PC-9 (cell line): ENCODE results near the gene RRAGA. TPM values are rescaled to one million over a fixed set of nuclear protein-coding genes. Genes with fewer than 3 reads are reported as not detected.
"Not testable (repeated sequence)": the region's sequence is repeated elsewhere in the genome, so short reads cannot be mapped to it uniquely, and the experiment has no call there.

Experiments used
- BruUV-seq: library from RNA; stranded (reverse); fragments of 400-500 nt; replicated peaks from 2 replicates; lab custom pipeline; 2021; lab: Mats Ljungman, UMichigan
- CTCF ChIA-PET: fragments of 300-600 bp; sonication (Branson Sonifier 250); formaldehyde crosslinking; loops from one replicate; lab custom pipeline; 2022; ENCODE audit warnings: antibody characterized with exemption; lab: Charles Lee
- POLR2A ChIA-PET: fragments of 300-600 bp; sonication (Branson Sonifier 250); formaldehyde crosslinking; loops from one replicate; lab custom pipeline; 2022; ENCODE audit warnings: antibody characterized with exemption; ENCODE audit not compliant: unreplicated experiment; lab: Charles Lee
- DNase-seq, 2 experiments: peaks; one replicate each; pipeline versions ENCODE4 v3.0.0 to v3.0.0-alpha.2; 2015 to 2022; ENCODE audit warnings: mixed read lengths in 1 of 2
- H2AFZ ChIP-seq: fragments of 200-600 bp; sonication (generic); 2 replicates; pipeline ENCODE4 v1.8.1; 2017; ENCODE audit warnings: antibody characterized with exemption
- H3F3A ChIP-seq: fragments of 200-600 bp; sonication (generic); 2 replicates; pipeline ENCODE4 v1.8.1; 2017; ENCODE audit warnings: antibody characterized with exemption, mild to moderate bottlenecking, low read depth; ENCODE audit not compliant: insufficient read depth
- H3K27ac ChIP-seq: fragments of 200-600 bp; sonication (generic); 2 replicates; pipeline ENCODE4 v1.6.1; 2016; ENCODE audit warnings: mixed run types
- H3K27me3 ChIP-seq: fragments of 200-600 bp; sonication (generic); 2 replicates; pipeline ENCODE4 v1.6.1; 2016; ENCODE audit warnings: low read depth, mixed run types; ENCODE audit not compliant: insufficient read depth
- H3K36me3 ChIP-seq: fragments of 200-600 bp; sonication (generic); 2 replicates; pipeline ENCODE4 v1.6.1; 2016; ENCODE audit warnings: low read depth, mixed run types
- H3K4me1 ChIP-seq: fragments of 200-600 bp; sonication (generic); replicated peaks from 2 replicates; pipeline ENCODE4 v1.6.1; 2016; ENCODE audit warnings: mixed run types; ENCODE audit not compliant: insufficient read depth
- H3K4me2 ChIP-seq: fragments of 200-600 bp; sonication (generic); 2 replicates; pipeline ENCODE4 v1.6.1; 2017; ENCODE audit warnings: mixed run types
- H3K4me3 ChIP-seq: fragments of 200-600 bp; sonication (generic); 2 replicates; pipeline ENCODE4 v1.6.1; 2016; ENCODE audit warnings: mixed run types
- H3K79me2 ChIP-seq: fragments of 200-600 bp; sonication (generic); 2 replicates; pipeline ENCODE4 v1.6.1; 2017; ENCODE audit warnings: low read depth, mixed run types
- H3K9me2 ChIP-seq: fragments of 200-600 bp; sonication (generic); 2 replicates; pipeline ENCODE4 v1.8.1; 2017; ENCODE audit warnings: mild to moderate bottlenecking; ENCODE audit not compliant: insufficient read depth
- H3K9me3 ChIP-seq: fragments of 200-600 bp; sonication (generic); 2 replicates; pipeline ENCODE4 v1.8.1; 2016; ENCODE audit warnings: low read depth; ENCODE audit not compliant: insufficient read depth
- H4K20me1 ChIP-seq: fragments of 200-600 bp; sonication (generic); 2 replicates; pipeline ENCODE4 v1.8.1; 2017; ENCODE audit not compliant: insufficient read depth
- CTCF ChIP-seq: fragments of 200-600 bp; sonication (generic); conservative IDR thresholded peaks from 2 replicates; pipeline ENCODE4 v1.6.1; 2017; ENCODE audit warnings: mixed run types, antibody characterized with exemption, mild to moderate bottlenecking, moderate library complexity
- EZH2 ChIP-seq: fragments of 200-600 bp; sonication (generic); IDR thresholded peaks from 2 replicates; pipeline ENCODE4 v1.8.0; 2017; ENCODE audit warnings: antibody characterized with exemption, low read depth
- intact Hi-C: fragments of 100-400 bp; cut with micrococcal nuclease; formaldehyde crosslinking; loops from one replicate; pipeline ENCODE4 v1.10.0; 2022; ENCODE audit not compliant: unreplicated experiment
- total RNA-seq: library from RNA; stranded (reverse); gene quantifications from 2 replicates; pipeline ENCODE4 v1.2.3, GENCODE V29; 2021

The RRAGA gene
- total RNA-seq, 1 experiment from 2014 or later = 30.1 TPM

- H3K27ac ChIP-seq = no peak overlapping the region
These were observed 38.1 kb downstream of the RRAGA start for GRCh38 chr9:19087106-19088000.

DNA sequence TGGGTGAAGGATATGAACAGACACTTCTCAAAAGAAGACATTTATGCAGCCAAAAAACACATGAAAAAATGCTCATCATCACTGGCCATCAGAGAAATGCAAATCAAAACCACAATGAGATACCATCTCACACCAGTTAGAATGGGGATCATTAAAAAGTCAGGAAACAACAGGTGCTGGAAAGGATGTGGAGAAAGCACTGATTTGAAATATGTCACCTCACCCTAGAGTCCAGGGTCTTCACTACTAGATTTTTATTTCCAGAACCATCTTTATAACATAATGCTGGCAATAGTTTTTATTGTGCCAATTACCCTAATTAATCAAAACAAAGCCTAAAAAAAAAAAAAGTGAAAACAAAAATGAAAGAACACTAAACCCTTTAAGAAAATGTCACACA lies 48.2 kb downstream of the RRAGA start:
- H3K4me3 ChIP-seq, H3K27ac ChIP-seq, H3K4me2 ChIP-seq, POLR2A ChIA-PET, H3F3A ChIP-seq, CTCF ChIA-PET, H4K20me1 ChIP-seq, H3K9me3 ChIP-seq, H3K36me3 ChIP-seq, DNase-seq, BruUV-seq, intact Hi-C loops, H2AFZ ChIP-seq, H3K9me2 ChIP-seq, H3K27me3 ChIP-seq: not testable (repeated sequence)
- H3K4me1 ChIP-seq = peaks cover 10% of the 10 kb centered on the region
- peaks cover 38% of the 10 kb centered on the region for H3K79me2 ChIP-seq

More at GRCh38 chr9:19087106-19088000, 38.1 kb downstream of the RRAGA start:
- no peaks in the 10 kb centered on the region for H3K4me1 ChIP-seq
- TF ChIP-seq CTCF (no peak), EZH2 (no peak)
- peaks cover 11% of the 10 kb centered on the region; the same call in 1 of the 2 replicates for H3K36me3 ChIP-seq
- no peaks in the 10 kb centered on the region for H3K79me2 ChIP-seq
- no TSS peak for BruUV-seq
- H3F3A ChIP-seq = no peaks in the 10 kb centered on the region
- ChIA-PET POLR2A (interaction anchor here (0.5 to 0.6 kb wide), 2 partner anchors 146 to 259 kb away, joined by 4 read pairs; no protein-coding TSS in a partner anchor), CTCF (no interaction called here)
- H3K4me2 ChIP-seq = no peak overlapping the region
- intact Hi-C loops = loop anchor here (5.0 kb wide), 2 partner anchors 35 to 85 kb away; no protein-coding TSS in a partner anchor
- no peaks in the 10 kb centered on the region for H3K9me2 ChIP-seq
- no peak overlapping the region for H2AFZ ChIP-seq
- peak in 1 of 2 experiments; percentile 10 for DNase-seq
- H3K27me3 ChIP-seq = no peaks in the 10 kb centered on the region
- no peak overlapping the region for H3K4me3 ChIP-seq
- H4K20me1 ChIP-seq = no peaks in the 10 kb centered on the region
- no peaks in the 10 kb centered on the region for H3K9me3 ChIP-seq

Other genes starting within 250 kb of the RRAGA start
- gene SAXO1, start 16.2 kb upstream of the RRAGA start, total RNA-seq = not detected in 2 replicates
- gene HAUS6, start 53.5 kb downstream of the RRAGA start, total RNA-seq = 13.3 and 19.1 TPM in 2 replicates
- 2.2 and 2.7 TPM in 2 replicates for gene PLIN2, start 78.1 kb downstream of the RRAGA start, total RNA-seq
- 23.1 and 29.5 TPM in 2 replicates for gene DENND4C, start 181.3 kb downstream of the RRAGA start, total RNA-seq